Ecto neural progenitor cell (in vitro differentiated cells): ENCODE measurements around the gene NTM.
"Not testable (repeated sequence)": the region's sequence is repeated elsewhere in the genome, so short reads cannot be mapped to it uniquely, and the experiment has no call there.

Source experiments
- DNase-seq: peaks from one replicate; pipeline ENCODE4 v3.0.0-alpha.2; 2018; ENCODE audit warnings: low spot score

The NTM gene

DNA sequence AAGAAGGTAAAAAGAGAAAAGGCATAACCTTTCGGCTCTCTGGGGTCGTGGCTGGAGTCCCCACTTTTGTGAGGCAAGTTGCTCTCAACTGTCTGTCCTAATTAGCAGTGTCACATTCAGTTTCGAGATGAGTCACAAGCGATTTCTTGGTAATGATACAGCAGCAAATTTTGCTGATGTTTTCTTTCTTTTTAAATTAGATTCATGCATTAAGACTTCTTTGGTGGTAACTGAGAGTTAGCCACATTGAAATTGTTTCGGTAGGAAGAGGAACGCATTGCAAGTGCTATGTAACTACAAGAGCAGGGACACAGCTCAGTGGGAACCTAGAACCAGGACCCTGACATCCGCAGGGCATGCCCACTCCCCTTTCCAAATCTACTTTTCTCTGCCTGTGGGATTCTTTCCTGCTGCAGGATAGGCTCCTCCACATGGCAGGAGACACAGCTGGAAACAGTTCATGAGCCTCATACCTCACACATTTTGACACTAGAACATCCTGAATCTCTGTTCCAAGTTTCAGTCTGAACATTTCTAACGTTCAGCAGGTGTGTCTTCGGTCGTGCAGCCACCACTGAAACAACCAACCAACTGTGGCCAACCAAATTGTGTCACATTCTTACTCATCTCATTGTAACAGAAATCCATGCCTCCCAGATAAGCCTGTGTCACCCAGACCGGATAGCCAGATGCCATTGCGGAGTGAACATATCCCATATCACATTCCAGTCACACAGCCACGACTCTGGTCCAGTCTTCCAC is 987.6 kb downstream of the NTM start:
- no peak for DNase-seq

GRCh38 chr11:132358573-132358953 is 988.1 kb downstream of the NTM start:
- DNase-seq = no peak

DNA sequence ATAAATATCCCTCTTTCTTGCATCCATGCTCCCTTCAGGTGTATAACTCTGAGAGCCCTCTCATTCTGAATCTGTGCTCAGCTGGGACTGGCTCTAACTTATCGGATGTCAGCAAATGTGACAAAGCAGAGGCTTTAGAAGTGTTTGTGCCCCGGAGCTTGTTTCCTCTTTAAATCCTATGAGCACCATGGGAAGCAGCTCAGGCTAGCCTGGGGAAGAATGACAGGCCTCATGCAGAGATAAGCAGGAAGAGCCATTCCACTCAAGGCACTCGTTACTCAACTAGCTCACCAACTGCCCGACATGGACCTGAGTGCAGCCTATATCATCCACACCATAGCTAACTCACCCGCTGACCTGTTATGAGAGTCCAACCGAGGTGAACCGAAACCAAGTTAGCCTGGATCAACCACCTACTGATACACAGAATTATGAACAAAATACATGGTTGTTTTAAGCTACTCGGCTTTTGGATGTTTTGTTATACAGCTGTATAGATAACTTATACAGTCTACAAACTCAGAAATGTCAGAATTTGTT is 990.7 kb downstream of the NTM start:
- peak; percentile 57 for DNase-seq

DNA sequence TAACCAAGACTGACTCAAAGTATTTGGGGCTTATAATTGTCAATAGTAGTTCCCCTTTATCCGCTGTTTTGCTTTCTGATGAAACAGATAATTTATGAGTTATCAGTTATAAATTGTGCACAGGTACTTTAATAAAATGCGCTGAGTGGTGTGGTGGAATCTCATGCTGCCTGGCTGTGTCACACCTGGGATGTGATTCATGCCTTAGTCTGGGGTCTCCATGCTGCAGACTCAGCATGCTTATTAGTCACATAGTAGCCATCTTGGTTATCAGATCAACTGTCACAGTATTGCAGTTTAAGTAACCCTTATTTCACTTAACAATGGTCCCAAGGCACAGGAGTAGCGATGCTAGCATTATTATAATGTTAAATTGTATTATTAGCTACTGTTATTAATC is 995.2 kb downstream of the NTM start:
- DNase-seq = no peak

- DNase-seq = no peak
Observed at GRCh38 chr11:132367293-132367692, 996.9 kb downstream of the NTM start.

- not testable (repeated sequence) for DNase-seq
Observed at GRCh38 chr11:132370114-132370513, 999.7 kb downstream of the NTM start.

DNA sequence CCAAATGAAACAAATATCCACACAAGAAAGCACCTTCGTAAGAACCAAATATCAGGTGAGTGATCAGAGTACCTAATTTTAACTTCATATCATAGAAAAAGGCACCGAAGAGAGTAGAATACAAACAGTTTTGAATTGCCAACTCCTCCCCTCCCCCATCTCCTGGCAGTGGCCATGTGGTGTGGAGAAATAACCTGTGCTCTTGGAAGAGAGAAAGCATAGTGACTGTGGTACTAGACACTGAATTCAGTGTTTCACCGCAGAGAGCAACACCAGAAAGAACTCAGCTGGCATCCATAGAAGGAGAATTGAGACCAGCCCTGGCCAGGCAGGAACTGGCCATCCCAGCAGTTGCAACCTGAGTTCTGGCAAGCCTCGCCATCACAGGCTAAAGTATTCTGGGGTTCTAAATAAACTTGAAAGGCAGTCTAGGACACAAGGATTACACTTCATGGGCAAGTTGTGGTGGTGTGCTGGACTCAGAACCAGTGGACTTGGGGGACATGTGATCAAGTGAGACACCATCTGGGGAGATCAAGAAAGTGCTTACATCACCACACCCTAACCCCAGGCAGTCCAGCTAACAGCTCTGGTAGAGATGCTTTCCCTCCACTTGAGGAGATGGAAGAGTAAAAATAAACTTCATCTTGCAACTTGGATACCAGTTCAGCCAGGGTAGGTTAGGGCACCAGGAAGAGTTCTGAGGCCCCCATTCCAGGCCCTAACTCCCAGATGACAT is 1003.2 kb downstream of the NTM start:
- no peak for DNase-seq

DNA sequence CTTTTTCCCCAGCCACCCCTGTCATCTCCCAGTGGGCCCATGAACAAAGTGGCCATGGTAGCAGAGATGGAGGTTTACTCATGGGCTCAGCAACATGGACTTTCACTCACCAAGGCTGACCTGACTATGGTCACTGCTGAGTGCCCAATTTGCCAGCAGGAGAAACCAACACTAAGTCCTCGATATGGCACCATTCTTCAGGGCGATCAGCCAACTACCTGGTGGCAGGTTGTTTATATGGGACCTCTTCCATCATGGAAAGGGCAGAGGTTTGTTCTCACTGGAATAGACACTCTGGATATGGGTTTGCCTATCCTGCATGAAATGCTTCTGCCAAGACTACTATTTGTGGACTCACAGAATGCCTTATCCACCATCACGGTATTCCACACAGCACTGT is 1009.1 kb downstream of the NTM start:
- no peak for DNase-seq
